Right renal cortex interstitium (tissue), 3 donors: ENCODE data around the gene COPRS. TPM values are rescaled to one million over a fixed set of nuclear protein-coding genes. Genes with fewer than 3 reads are reported as not detected.
"Not testable (repeated sequence)": the region's sequence is repeated elsewhere in the genome, so short reads cannot be mapped to it uniquely, and the experiment has no call there.

Experiments used
- DNase-seq, 3 donors: peaks; one replicate each; pipeline ENCODE4 v3.0.0-alpha.2; 2013; ENCODE audit warnings: low read depth in 3 of 3, low spot score in 2 of 3
- polyA plus RNA-seq, 3 donors: library from polyadenylated mRNA; unstranded; fragments of 120-200 nt; gene quantifications; one replicate each; pipeline ENCODE4 v1.2.1, GENCODE V29; 2013; ENCODE audit not compliant: insufficient read length in 3 of 3

The COPRS gene
- polyA plus RNA-seq, 3 donors, result 42.1 to 47.8 (median 45.9) TPM

DNA sequence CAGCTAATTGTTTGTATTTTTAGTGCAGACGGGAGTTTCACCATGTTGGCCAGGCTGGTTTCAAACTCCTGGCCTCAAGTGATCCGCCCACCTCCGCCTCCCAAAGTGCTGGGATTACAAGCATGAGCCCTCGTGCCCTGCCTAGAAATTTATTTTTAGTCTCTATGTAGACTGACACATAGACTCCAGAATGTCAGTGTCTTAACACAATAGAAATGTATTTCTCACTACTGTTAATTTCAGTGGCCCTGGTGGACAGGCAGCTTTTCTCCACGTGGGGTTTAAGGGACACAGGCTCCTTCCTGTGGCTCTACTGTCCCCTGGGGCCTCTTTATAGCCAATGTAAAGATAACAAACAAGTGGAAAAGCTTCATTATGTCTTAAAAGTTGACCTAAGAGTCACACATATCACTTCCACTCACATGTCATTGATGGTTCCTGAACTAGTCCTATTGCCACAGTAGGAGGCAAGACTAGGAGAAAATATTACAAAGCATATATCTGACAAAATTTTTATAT lies 43.8 kb downstream of the COPRS start:
- DNase-seq, result no peak

DNA sequence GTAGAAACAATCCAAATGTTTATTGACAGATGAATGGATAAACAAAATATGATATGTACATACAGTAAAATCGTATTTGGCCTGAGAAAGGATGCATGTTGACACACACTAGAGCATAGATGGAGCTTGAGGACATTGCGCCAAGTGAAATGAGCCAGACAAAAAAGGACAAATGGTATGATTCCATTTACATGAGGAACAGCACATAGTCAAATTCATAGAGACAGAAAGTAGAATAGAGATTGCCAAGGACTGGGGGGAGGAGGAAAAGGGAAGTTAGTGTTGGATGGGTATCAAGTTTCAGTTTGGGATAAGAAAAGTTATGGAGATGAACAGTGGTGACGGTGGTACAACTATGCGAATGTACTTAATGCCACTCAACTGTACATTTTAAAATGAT lies 47.9 kb downstream of the COPRS start:
- DNase-seq, result no peak

DNA sequence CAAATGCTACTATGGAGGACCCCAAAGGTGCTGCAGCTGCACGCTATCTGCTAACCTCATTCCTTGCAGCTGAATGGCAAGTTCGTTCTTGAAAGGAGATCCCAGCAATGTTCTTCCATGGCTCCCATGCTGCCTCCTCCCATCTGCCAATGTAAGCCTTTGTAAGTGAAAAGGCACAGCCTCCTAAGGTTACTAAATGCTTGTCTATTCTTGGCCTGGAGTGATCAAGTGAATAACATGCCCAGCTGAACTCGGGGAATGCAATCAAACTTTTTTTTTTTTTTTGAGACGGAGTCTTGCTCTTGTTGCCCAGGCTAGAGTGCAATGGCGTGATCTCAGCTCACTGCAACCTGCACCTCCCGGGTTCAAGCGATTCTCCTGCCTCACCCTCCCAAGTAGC lies 49.2 kb downstream of the COPRS start:
- DNase-seq, result not testable (repeated sequence)

DNA sequence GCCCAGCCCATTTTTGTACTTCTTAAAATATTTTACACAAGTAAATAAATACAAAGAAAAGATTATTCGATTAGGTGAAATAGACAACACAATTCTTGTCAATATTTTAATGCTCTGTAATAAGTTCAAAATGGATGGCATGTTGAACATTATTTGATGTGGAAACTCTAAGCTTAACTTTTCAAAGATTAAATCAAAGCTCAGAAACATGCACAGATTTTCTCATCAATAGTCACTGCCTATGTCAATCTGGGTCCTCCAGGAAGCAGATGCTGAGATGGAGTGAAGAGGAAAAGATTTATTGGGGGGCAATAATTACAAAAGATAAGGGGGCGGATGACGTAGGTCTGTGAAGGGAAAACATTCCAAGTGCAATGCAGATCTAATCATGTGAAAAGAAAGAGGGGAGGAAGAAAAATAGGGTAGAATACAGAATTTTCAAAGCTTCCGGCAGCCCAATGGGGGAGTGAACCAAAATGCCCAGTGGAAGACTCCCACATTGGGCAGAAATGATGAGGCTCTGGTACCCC lies 50.5 kb downstream of the COPRS start:
- no peak for DNase-seq

DNA sequence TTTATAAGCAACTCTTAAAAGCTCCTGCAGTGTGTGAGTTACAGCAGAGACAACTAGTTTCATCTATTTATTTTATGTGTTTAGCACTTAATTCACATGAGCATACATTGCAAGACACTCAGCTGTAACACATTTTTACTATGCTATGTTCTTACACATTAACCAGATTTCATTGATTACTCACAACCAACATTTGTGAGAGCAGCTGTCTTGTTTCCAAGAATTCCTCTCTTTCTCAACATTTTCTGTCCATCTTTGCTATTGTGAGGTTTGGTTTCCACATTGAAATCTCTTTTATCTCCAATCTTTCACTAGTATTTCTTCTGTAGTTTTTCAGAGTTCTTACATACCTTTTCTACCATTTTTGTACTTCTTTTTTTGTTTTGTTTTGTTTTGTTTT lies 51.2 kb downstream of the COPRS start:
- DNase-seq, result no peak

DNA sequence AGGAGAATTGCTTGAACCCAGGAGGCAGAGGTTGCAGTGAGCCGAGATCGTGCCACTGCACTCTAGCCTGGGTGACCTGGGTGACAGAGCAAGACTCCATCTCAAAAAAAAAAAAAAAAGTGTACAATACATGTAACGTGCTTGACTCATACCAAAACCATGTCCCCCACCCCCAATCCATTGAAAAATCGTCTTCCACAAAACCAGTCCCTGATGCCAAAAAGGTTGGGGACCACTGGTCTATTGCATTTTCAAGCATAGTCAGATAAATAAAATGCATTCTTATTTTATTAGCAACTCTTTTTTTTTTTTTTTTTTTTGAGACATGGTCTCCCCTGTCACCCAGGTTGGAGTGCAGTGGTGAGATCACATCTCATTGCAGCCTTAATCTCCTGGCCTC lies 52.1 kb downstream of the COPRS start:
- no peak for DNase-seq

DNA sequence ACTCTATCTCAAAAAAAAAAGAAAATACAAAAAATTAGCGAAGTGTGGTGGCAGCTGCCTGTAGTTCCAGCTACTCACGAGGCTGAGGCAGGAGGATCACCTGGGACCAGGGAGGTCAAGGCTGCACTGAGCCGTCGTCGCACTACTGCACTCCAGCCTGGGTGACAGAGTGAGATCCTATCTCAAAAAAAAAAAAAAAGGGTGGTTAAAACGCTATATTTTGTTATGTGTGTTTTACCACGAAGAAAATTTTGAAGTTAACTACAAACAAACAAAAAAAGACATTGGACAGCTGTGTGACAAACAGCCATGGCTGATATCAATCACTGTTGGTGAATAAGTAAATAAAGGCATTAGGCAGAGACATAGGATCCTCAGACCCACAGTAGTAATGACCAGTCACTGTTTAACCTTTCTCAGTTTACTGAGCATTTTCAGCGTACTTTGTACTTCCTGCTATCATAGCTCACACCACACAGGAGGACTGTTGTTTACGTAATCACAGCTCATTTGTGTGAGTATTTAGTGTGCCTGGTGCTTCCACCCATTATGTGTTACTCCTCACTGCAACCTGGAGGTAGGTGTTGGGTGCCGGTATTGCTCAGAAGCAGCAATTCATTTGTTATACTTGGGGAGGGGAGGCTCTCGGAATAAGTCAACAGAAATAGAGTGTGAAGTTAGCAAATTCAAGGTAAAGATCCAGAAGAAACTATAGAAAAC lies 55.4 kb downstream of the COPRS start:
- DNase-seq, result no peak

DNA sequence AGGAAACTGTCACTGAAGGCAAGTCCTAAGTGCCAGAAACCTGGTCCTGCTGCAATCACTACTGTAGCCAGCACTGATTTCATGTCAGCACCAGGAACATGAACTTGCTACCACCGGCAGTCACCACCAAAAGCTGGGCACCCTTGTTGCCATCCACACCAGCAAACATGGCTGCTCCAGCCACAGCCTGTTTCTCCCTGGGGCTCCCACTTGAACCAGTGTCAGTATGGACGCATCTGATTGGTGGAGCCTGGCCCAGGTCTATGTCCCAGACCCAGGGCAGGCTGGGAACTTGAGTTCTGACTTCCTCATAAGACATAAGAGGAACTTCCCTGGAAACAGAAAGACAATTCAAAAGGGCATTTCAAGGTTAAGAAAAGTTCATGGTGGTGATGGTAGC lies 56.5 kb downstream of the COPRS start:
- no peak for DNase-seq

Other genes with a start within 250 kb of the COPRS start
- gene UTP6, start 42.5 kb upstream of the COPRS start, polyA plus RNA-seq, result 10 to 100 TPM; 70.5 to 77.6 (median 76.6) TPM
- gene SUZ12, start 77.8 kb upstream of the COPRS start, polyA plus RNA-seq, result 10 to 100 TPM; 47.8 to 49.7 (median 48.7) TPM
- gene LRRC37B, start 148.1 kb upstream of the COPRS start, polyA plus RNA-seq, result 10 to 100 TPM; 16.1 to 16.8 (median 16.4) TPM